HepG2 (cell line): Measurements from ENCODE around the gene GNG7. TPM values are rescaled to one million over a fixed set of nuclear protein-coding genes. Genes with fewer than 3 reads are reported as not detected.
A peak's percentile ranks its signal among the peaks of the same experiment; 100 is the strongest.

Experiments
- BHLHE40 ChIP-seq: IDR thresholded peaks from 2 replicates; pipeline ENCODE4 v1.6.1; 2011; ENCODE audit warnings: low read length, improper control_type of control experiment
- FOXK2 ChIP-seq: fragments of 450-650 bp; IDR thresholded peaks from 2 replicates; pipeline ENCODE4 v1.6.1; 2016
- KDM3A ChIP-seq: IDR thresholded peaks from 2 replicates; pipeline ENCODE4 v1.6.1; 2018; ENCODE audit warnings: low read depth, missing compliant biosample characterization
- KLF16 ChIP-seq, 2 experiments: sonication (generic) in 1 of 2; formaldehyde crosslinking in 1 of 2; IDR thresholded peaks; 2 replicates each; pipeline versions ENCODE4 v1.6.1 to v1.8.0; 2016 to 2023; ENCODE audit warnings: missing genetic modification reagents in 2 of 2, missing compliant biosample characterization in 1 of 2
- MZF1 ChIP-seq: sonication (generic); formaldehyde crosslinking; IDR thresholded peaks from 2 replicates; pipeline ENCODE4 v1.8.1; 2023; ENCODE audit warnings: mild to moderate bottlenecking, missing genetic modification reagents, borderline replicate concordance
- NFYC ChIP-seq: IDR thresholded peaks from 2 replicates; pipeline ENCODE4 v1.6.1; 2016; ENCODE audit warnings: missing genetic modification reagents, missing compliant biosample characterization
- SNAPC2 ChIP-seq: sonication (generic); formaldehyde crosslinking; IDR thresholded peaks from 2 replicates; pipeline ENCODE4 v1.8.1; 2022; ENCODE audit warnings: mild to moderate bottlenecking, missing genetic modification reagents
- SP5 ChIP-seq: IDR thresholded peaks from 2 replicates; pipeline ENCODE4 v1.6.1; 2016; ENCODE audit warnings: low read depth, borderline replicate concordance
- ZBTB21 ChIP-seq: sonication (generic); formaldehyde crosslinking; IDR thresholded peaks from 2 replicates; pipeline ENCODE4 v1.4.0; 2020; ENCODE audit warnings: missing genetic modification reagents
- ZFP1 ChIP-seq: IDR thresholded peaks from 2 replicates; pipeline ENCODE4 v1.6.1; 2016
- ZFP90 ChIP-seq: sonication (generic); formaldehyde crosslinking; IDR thresholded peaks from 2 replicates; pipeline ENCODE4 v1.8.0; 2022; ENCODE audit warnings: missing genetic modification reagents, mild to moderate bottlenecking, inconsistent platforms, borderline replicate concordance
- ZNF251 ChIP-seq: sonication (generic); formaldehyde crosslinking; IDR thresholded peaks from 2 replicates; pipeline ENCODE4 v1.9.0; 2021; ENCODE audit warnings: mild to moderate bottlenecking, missing genetic modification reagents
- ZNF501 ChIP-seq: sonication (generic); formaldehyde crosslinking; IDR thresholded peaks from 2 replicates; pipeline ENCODE4 v1.5.1; 2020; ENCODE audit warnings: mild to moderate bottlenecking, moderate library complexity, missing genetic modification reagents
- ZNF672 ChIP-seq: sonication (generic); formaldehyde crosslinking; IDR thresholded peaks from 2 replicates; pipeline ENCODE4 v1.8.1; 2022; ENCODE audit warnings: missing genetic modification reagents
- ZNF781 ChIP-seq: sonication (generic); formaldehyde crosslinking; IDR thresholded peaks from 2 replicates; pipeline ENCODE4 v1.5.1; 2020; ENCODE audit warnings: borderline replicate concordance, mild to moderate bottlenecking, missing genetic modification reagents; ENCODE audit errors: not compliant biosample characterization
- ZNF782 ChIP-seq: sonication (generic); formaldehyde crosslinking; IDR thresholded peaks from 2 replicates; pipeline ENCODE4 v1.4.0; 2020; ENCODE audit warnings: missing genetic modification reagents, mild to moderate bottlenecking, borderline replicate concordance
- ZNF891 ChIP-seq: sonication (generic); formaldehyde crosslinking; IDR thresholded peaks from 2 replicates; pipeline ENCODE4 v1.5.0; 2020; ENCODE audit warnings: mild to moderate bottlenecking, missing genetic modification reagents
- polyA plus RNA-seq, 8 experiments: library from polyadenylated mRNA; depleted of rRNA in 3 of 8; stranded (reverse) in 7 of 8; unstranded in 1 of 8; fragments of >200 nt; fragmentation: Illumina TruSeq in 4 of 8; extraction: Trizol in 4 of 8; gene quantifications; 2 replicates each; pipeline versions ENCODE4 v1.2.1 to v1.2.3, GENCODE V29; 2011 to 2016; ENCODE audit warnings: low read depth in 4 of 8, missing spikeins in 1 of 8, mixed read lengths in 1 of 8; ENCODE audit not compliant: insufficient read depth in 1 of 8
- total RNA-seq, 5 experiments: library from RNA; depleted of rRNA; stranded (reverse); fragments of >200 nt; fragmentation: Illumina TruSeq; extraction: Trizol; gene quantifications; 2 replicates each; pipeline ENCODE4 v1.2.3, GENCODE V29; 2016; ENCODE audit warnings: low read depth in 1 of 5
- TF ChIP-seq, protein P1 (sequence below): sonication (generic); formaldehyde crosslinking; IDR thresholded peaks from 2 replicates; pipeline ENCODE4; 2020; ENCODE audit warnings: missing genetic modification reagents, mild to moderate bottlenecking, borderline replicate concordance
- TF ChIP-seq, protein P2 (sequence below): sonication (generic); formaldehyde crosslinking; IDR thresholded peaks from 2 replicates; pipeline ENCODE4 v1.8.1; 2023; ENCODE audit warnings: mild to moderate bottlenecking, missing genetic modification reagents
- TF ChIP-seq, protein P3 (sequence below): IDR thresholded peaks from 2 replicates; pipeline ENCODE4 v1.4.0; 2020; ENCODE audit warnings: mild to moderate bottlenecking, missing genetic modification reagents

GNG7 gene
- total and polyA plus RNA-seq, 2 of the 13 experiments (the other 11 are each of a cell fraction or from before 2014, with no cell fraction given): 1.4 to 3.3 TPM

DNA sequence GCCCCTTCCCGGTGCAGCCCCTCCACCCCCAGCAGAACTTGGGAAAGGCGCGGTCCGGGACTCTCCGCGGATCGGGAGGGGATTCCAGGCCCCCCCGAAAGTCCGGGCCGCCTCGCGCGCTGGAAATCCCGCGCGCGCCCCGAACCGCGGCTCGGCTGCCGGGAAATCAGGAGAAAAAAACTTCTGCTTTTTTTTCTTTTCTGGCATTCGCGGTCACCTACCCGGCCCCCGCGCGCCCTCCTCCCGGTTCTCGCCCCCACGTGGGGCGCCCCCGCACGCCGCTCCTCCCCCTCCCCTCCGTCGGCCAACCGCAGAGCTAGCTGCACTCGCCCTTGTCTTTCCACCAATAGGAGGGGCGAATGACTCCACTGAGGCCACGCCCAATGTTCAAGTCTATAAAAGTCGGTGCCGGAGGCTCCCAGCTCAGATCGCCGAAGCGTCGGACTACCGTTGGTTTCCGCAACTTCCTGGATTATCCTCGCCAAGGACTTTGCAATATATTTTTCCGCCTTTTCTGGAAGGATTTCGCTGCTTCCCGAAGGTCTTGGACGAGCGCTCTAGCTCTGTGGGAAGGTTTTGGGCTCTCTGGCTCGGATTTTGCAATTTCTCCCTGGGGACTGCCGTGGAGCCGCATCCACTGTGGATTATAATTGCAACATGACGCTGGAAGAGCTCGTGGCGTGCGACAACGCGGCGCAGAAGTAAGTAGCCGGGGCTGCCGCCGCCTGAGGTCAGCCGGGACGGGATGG is 226.6 kb downstream of the GNG7 start, which contains the start of gene GADD45B (continued):
- TF ChIP-seq ZFP90 (peak; percentile 23; the same call in 1 of the 2 replicates), BHLHE40 (peak; percentile 51; the same call in 1 of the 2 replicates), ZNF782 (CRISPR knock-in tag) (no peak), NFYC (CRISPR knock-in tag) (peak; percentile 86), ZBTB21 (CRISPR knock-in tag) (no peak; the same call in none of the 2 replicates), ZNF672 (CRISPR knock-in tag) (no peak), ZNF781 (CRISPR knock-in tag) (no peak), ZNF891 (no peak), SP5 (peak; percentile 36; the same call in 1 of the 2 replicates), ZNF501 (CRISPR knock-in tag) (no peak), KLF16 (CRISPR knock-in tag; IDR thresholded peaks at IDR 0.05) (peak in 1 of 2 experiments; percentile 90; a peak in 2 of 4 replicates), ZNF251 (CRISPR knock-in tag) (no peak), ZFP1 (no peak), MZF1 (CRISPR knock-in tag) (no peak), SNAPC2 (no peak), FOXK2 (no peak), KDM3A (0 out of 2 replicates have a peak, but pooled peaks have one; percentile 52)
- TF ChIP-seq, protein P1, sequence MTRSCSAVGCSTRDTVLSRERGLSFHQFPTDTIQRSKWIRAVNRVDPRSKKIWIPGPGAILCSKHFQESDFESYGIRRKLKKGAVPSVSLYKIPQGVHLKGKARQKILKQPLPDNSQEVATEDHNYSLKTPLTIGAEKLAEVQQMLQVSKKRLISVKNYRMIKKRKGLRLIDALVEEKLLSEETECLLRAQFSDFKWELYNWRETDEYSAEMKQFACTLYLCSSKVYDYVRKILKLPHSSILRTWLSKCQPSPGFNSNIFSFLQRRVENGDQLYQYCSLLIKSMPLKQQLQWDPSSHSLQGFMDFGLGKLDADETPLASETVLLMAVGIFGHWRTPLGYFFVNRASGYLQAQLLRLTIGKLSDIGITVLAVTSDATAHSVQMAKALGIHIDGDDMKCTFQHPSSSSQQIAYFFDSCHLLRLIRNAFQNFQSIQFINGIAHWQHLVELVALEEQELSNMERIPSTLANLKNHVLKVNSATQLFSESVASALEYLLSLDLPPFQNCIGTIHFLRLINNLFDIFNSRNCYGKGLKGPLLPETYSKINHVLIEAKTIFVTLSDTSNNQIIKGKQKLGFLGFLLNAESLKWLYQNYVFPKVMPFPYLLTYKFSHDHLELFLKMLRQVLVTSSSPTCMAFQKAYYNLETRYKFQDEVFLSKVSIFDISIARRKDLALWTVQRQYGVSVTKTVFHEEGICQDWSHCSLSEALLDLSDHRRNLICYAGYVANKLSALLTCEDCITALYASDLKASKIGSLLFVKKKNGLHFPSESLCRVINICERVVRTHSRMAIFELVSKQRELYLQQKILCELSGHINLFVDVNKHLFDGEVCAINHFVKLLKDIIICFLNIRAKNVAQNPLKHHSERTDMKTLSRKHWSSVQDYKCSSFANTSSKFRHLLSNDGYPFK (CRISPR knock-in tag): no peak
- TF ChIP-seq, protein P2, sequence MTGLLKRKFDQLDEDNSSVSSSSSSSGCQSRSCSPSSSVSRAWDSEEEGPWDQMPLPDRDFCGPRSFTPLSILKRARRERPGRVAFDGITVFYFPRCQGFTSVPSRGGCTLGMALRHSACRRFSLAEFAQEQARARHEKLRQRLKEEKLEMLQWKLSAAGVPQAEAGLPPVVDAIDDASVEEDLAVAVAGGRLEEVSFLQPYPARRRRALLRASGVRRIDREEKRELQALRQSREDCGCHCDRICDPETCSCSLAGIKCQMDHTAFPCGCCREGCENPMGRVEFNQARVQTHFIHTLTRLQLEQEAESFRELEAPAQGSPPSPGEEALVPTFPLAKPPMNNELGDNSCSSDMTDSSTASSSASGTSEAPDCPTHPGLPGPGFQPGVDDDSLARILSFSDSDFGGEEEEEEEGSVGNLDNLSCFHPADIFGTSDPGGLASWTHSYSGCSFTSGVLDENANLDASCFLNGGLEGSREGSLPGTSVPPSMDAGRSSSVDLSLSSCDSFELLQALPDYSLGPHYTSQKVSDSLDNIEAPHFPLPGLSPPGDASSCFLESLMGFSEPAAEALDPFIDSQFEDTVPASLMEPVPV: peak; percentile 70
- TF ChIP-seq, protein P3, sequence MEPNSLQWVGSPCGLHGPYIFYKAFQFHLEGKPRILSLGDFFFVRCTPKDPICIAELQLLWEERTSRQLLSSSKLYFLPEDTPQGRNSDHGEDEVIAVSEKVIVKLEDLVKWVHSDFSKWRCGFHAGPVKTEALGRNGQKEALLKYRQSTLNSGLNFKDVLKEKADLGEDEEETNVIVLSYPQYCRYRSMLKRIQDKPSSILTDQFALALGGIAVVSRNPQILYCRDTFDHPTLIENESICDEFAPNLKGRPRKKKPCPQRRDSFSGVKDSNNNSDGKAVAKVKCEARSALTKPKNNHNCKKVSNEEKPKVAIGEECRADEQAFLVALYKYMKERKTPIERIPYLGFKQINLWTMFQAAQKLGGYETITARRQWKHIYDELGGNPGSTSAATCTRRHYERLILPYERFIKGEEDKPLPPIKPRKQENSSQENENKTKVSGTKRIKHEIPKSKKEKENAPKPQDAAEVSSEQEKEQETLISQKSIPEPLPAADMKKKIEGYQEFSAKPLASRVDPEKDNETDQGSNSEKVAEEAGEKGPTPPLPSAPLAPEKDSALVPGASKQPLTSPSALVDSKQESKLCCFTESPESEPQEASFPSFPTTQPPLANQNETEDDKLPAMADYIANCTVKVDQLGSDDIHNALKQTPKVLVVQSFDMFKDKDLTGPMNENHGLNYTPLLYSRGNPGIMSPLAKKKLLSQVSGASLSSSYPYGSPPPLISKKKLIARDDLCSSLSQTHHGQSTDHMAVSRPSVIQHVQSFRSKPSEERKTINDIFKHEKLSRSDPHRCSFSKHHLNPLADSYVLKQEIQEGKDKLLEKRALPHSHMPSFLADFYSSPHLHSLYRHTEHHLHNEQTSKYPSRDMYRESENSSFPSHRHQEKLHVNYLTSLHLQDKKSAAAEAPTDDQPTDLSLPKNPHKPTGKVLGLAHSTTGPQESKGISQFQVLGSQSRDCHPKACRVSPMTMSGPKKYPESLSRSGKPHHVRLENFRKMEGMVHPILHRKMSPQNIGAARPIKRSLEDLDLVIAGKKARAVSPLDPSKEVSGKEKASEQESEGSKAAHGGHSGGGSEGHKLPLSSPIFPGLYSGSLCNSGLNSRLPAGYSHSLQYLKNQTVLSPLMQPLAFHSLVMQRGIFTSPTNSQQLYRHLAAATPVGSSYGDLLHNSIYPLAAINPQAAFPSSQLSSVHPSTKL (CRISPR knock-in tag): peak; percentile 9; the same call in 1 of the 2 replicates
